Measurements from ENCODE around the gene BACH2.
A peak's percentile ranks its signal among the peaks of the same experiment; 100 is the strongest.

Gene BACH2

DNA sequence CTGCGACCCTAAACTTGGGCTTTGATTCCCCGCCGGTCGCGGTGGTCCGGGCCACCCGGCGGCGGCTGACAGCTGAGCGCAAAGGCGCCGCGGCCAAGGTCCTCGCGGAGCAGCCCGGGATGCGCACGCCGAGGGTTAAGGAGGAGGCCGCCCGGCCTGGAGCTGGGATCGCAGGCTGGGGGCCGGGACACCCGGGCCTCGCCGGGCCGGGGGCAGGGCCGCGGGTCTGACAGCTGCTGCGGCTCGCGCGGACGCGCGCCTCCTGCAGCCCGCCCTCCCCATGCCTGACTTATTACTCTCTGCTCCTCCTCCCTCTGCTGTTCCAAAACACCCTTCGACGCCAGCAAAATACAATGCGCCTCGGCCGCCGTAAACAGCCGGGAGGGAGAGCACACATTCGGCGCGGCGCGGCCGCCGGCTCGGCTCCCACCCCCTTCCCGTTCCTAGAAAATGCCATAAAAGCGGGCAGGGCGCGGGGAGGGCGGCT, 746 bp downstream of the BACH2 start:
- H3K27me3 ChIP-seq (ENCODE audit: insufficient read depth, poor library complexity, severe bottlenecking): peaks cover 43% of the 10 kb centered on the region
- H3K27ac ChIP-seq (replicated peaks): no peak overlapping the region
- H3K4me3 ChIP-seq (replicated peaks; ENCODE audit: insufficient read depth, low read length): peak overlapping the region; percentile 65
- no peak for TF ChIP-seq POLR2AphosphoS5 (IDR thresholded peaks at IDR 0.05; ENCODE audit: low read depth)
- TF ChIP-seq GABPA (IDR thresholded peaks at IDR 0.05; ENCODE audit: low read depth): no peak
- TF ChIP-seq CTCF (IDR thresholded peaks at IDR 0.05; ENCODE audit: insufficient read depth, low read length): no peak
- DNase-seq (ENCODE audit: low read depth in 1 of 2, low spot score in 1 of 2): peak in 1 of 2 experiments; percentile 39

DNA sequence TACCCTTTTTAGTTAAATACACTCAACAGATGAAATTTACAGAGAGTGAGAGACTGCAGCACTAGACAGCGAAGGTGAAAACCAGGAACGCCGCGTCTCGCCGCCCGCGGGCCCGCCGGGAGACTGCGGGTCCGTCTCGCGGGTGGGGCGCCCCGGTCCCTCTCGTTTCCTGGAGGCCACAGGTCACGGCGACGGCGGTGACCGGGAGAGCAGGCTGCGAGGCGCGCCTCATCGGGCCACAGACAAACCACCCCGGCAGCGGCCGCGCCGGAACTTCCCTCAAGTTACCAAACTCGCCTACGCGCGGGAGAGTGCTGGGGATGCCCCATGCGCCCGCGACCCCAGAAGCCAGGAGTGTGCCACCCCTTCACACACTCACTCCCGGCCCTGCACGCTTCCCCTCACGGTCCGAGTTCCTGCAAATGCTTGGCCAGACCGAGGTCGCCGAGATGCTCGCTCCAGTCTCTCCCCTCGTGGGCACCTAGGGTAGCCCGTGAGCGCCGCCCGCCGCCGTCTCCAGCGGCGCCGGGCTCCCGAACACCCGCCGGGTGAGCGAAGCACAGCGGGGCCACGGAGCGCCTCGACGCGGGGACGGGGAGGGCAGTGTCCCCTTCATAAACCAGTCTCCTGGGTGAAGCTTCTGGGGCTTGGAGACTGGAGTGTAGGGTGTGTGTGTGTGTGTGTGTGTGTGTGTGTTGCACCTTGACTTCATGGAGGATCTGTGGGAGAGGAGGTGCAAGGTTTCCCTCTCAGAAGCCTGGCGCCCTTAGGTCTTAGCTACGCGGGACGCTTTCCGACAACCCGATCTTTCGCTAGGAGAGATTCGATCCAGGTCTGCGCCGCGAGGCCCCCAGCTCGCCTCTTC, 1.4 kb downstream of the BACH2 start:
- no peak overlapping the region for H3K27ac ChIP-seq (replicated peaks)

GRCh38 chr6:90294614-90294988, 2.0 kb downstream of the BACH2 start:
- H3K27ac ChIP-seq (replicated peaks): no peak overlapping the region

More for the DNA sequence above, 1.4 kb downstream of the BACH2 start:
- Histone ChIP-seq H3K27me3 (ENCODE audit: insufficient read depth, poor library complexity, severe bottlenecking) (peaks cover 43% of the 10 kb centered on the region), H3K4me3 (replicated peaks; ENCODE audit: insufficient read depth, low read length) (peak overlapping the region; percentile 65)
- no peak for DNase-seq (ENCODE audit: low read depth in 1 of 2, low spot score in 1 of 2)
- TF ChIP-seq SPI1 (IDR thresholded peaks at IDR 0.05; ENCODE audit: borderline replicate concordance, low read depth) (no peak), POLR2AphosphoS5 (IDR thresholded peaks at IDR 0.05; ENCODE audit: low read depth) (no peak), GABPA (IDR thresholded peaks at IDR 0.05; ENCODE audit: low read depth) (no peak), CTCF (IDR thresholded peaks at IDR 0.05; ENCODE audit: insufficient read depth, low read length) (no peak)
- TF ChIP-seq, protein P1, sequence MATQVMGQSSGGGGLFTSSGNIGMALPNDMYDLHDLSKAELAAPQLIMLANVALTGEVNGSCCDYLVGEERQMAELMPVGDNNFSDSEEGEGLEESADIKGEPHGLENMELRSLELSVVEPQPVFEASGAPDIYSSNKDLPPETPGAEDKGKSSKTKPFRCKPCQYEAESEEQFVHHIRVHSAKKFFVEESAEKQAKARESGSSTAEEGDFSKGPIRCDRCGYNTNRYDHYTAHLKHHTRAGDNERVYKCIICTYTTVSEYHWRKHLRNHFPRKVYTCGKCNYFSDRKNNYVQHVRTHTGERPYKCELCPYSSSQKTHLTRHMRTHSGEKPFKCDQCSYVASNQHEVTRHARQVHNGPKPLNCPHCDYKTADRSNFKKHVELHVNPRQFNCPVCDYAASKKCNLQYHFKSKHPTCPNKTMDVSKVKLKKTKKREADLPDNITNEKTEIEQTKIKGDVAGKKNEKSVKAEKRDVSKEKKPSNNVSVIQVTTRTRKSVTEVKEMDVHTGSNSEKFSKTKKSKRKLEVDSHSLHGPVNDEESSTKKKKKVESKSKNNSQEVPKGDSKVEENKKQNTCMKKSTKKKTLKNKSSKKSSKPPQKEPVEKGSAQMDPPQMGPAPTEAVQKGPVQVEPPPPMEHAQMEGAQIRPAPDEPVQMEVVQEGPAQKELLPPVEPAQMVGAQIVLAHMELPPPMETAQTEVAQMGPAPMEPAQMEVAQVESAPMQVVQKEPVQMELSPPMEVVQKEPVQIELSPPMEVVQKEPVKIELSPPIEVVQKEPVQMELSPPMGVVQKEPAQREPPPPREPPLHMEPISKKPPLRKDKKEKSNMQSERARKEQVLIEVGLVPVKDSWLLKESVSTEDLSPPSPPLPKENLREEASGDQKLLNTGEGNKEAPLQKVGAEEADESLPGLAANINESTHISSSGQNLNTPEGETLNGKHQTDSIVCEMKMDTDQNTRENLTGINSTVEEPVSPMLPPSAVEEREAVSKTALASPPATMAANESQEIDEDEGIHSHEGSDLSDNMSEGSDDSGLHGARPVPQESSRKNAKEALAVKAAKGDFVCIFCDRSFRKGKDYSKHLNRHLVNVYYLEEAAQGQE (IDR thresholded peaks at IDR 0.05; ENCODE audit: insufficient replicate concordance, low read depth): no peak

More at GRCh38 chr6:90294614-90294988, 2.0 kb downstream of the BACH2 start:
- TF ChIP-seq SPI1 (IDR thresholded peaks at IDR 0.05; ENCODE audit: borderline replicate concordance, low read depth) (no peak), GABPA (IDR thresholded peaks at IDR 0.05; ENCODE audit: low read depth) (no peak), POLR2AphosphoS5 (IDR thresholded peaks at IDR 0.05; ENCODE audit: low read depth) (no peak), CTCF (IDR thresholded peaks at IDR 0.05; ENCODE audit: insufficient read depth, low read length) (no peak)
- TF ChIP-seq, protein P1 (IDR thresholded peaks at IDR 0.05; ENCODE audit: insufficient replicate concordance, low read depth): no peak
- peaks cover 39% of the 10 kb centered on the region for H3K27me3 ChIP-seq (ENCODE audit: insufficient read depth, poor library complexity, severe bottlenecking)
- H3K4me3 ChIP-seq (replicated peaks; ENCODE audit: insufficient read depth, low read length): peak overlapping the region; percentile 65
- DNase-seq (ENCODE audit: low read depth in 1 of 2, low spot score in 1 of 2): no peak
